Metanephros (tissue), 1 donor: ENCODE results near the gene ANKRD34A. TPM values are rescaled to one million over a fixed set of nuclear protein-coding genes. Genes with fewer than 3 reads are reported as not detected.

Experiments used
- total RNA-seq: library from RNA; depleted of rRNA; stranded (reverse); fragments of >200 nt; gene quantifications from one replicate; pipeline ENCODE4 v1.2.3, GENCODE V29; 2014

ANKRD34A gene
- 0.41 TPM for total RNA-seq

GRCh38 chr1:145964328-145965118 is at the start of gene ANKRD34A, which contains the start of gene POLR3GL:
Gene ANKRD34A (minus strand): TSS chr1:145964575. CDS start chr1:145961759, 2,816 bp downstream.
Gene POLR3GL (plus strand): TSS chr1:145964690. CDS start chr1:145974866, 10,176 bp downstream.

GRCh38 chr1:145996433-145997015 is 32.1 kb upstream of the ANKRD34A start, which contains the start of gene TXNIP:
Gene TXNIP (minus strand): TSS chr1:145996579. CDS start chr1:145996266, 313 bp downstream.

GRCh38 chr1:145957443-145958319 is 6.7 kb downstream of the ANKRD34A start, which contains the start of gene LIX1L:
Gene LIX1L (minus strand): TSS chr1:145958017. CDS start chr1:145957927, 90 bp downstream.

GRCh38 chr1:145927063-145927886 is 37.1 kb downstream of the ANKRD34A start, which contains the start of gene RBM8A:
Gene RBM8A (minus strand): TSS chr1:145927484. CDS start chr1:145927426, 58 bp downstream.

GRCh38 chr1:145918144-145918991 is 46.0 kb downstream of the ANKRD34A start, which contains the start of gene PEX11B:
Gene PEX11B (minus strand): TSS chr1:145918717. CDS start chr1:145918688, 29 bp downstream.

Other genes with a start within 250 kb of the ANKRD34A start
- gene CD160, start 245.1 kb downstream of the ANKRD34A start, total RNA-seq = 0.18 TPM
- gene RNF115, start 140.5 kb downstream of the ANKRD34A start, total RNA-seq = 14.9 TPM
- 23.2 TPM for gene POLR3C, start 140.4 kb downstream of the ANKRD34A start, total RNA-seq
- 6.8 TPM for gene NUDT17, start 118.9 kb downstream of the ANKRD34A start, total RNA-seq
- 21.6 TPM for gene PIAS3, start 105.5 kb downstream of the ANKRD34A start, total RNA-seq
- 3.1 TPM for gene ANKRD35, start 78.7 kb downstream of the ANKRD34A start, total RNA-seq
- 1.2 TPM for gene ITGA10, start 54.5 kb downstream of the ANKRD34A start, total RNA-seq
- gene PEX11B, start 45.9 kb downstream of the ANKRD34A start, total RNA-seq = 27.0 TPM
- 55.0 TPM for gene RBM8A, start 37.1 kb downstream of the ANKRD34A start, total RNA-seq
- 24.3 TPM for gene LIX1L, start 6.6 kb downstream of the ANKRD34A start, total RNA-seq
- gene POLR3GL, start 115 bp upstream of the ANKRD34A start, total RNA-seq = 9.9 TPM
- gene TXNIP, start 32.0 kb upstream of the ANKRD34A start, total RNA-seq = 647 TPM
- gene HJV, start 57.2 kb upstream of the ANKRD34A start, total RNA-seq = 80.0 TPM
- 3.3 TPM for gene NBPF10, start 180.2 kb upstream of the ANKRD34A start, total RNA-seq